ENCODE data around the gene PAQR8.

DNA sequence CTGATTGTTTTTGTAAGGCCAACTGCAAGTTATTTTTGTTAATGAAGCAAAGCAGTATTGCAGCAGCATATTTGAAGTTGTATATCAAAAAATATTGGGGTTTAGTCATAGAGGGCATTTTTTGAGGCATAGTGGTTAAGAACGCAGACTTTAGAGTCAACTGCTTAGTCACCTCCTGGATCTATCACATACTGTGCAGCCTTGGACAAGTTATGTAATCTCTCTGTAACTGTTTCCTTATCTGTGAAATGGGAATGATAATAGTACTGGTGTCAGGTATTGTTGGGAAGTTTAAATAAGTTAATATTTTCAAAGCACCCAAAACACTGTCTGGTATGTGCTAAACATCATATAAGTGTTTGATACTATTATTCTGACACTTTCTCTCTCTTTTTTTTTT lies 31.0 kb downstream of the PAQR8 start:
- TF ChIP-seq, protein P1, sequence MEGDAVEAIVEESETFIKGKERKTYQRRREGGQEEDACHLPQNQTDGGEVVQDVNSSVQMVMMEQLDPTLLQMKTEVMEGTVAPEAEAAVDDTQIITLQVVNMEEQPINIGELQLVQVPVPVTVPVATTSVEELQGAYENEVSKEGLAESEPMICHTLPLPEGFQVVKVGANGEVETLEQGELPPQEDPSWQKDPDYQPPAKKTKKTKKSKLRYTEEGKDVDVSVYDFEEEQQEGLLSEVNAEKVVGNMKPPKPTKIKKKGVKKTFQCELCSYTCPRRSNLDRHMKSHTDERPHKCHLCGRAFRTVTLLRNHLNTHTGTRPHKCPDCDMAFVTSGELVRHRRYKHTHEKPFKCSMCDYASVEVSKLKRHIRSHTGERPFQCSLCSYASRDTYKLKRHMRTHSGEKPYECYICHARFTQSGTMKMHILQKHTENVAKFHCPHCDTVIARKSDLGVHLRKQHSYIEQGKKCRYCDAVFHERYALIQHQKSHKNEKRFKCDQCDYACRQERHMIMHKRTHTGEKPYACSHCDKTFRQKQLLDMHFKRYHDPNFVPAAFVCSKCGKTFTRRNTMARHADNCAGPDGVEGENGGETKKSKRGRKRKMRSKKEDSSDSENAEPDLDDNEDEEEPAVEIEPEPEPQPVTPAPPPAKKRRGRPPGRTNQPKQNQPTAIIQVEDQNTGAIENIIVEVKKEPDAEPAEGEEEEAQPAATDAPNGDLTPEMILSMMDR (IDR thresholded peaks at IDR 0.05): no peak
- no peak for TF ChIP-seq POLR2AphosphoS5 (IDR thresholded peaks at IDR 0.05)

Measured in transverse colon (tissue), 4 donors.